H1 (cell line): ENCODE results near the gene TBCEL. TPM values are rescaled to one million over a fixed set of nuclear protein-coding genes. Genes with fewer than 3 reads are reported as not detected.

ENCODE experiments used
- ATF3 ChIP-seq: IDR thresholded peaks from 2 replicates; pipeline ENCODE4 v1.6.1; 2011; ENCODE audit warnings: low read depth, mild to moderate bottlenecking, low read length; ENCODE audit not compliant: insufficient read depth
- CHD7 ChIP-seq: fragments of 300-600 bp; sonication (generic); IDR thresholded peaks from 2 replicates; pipeline ENCODE4 v1.7.1; 2012; ENCODE audit warnings: low read length, moderate library complexity, mild to moderate bottlenecking, inconsistent platforms; ENCODE audit not compliant: insufficient replicate concordance
- NANOG ChIP-seq: IDR thresholded peaks from 2 replicates; pipeline ENCODE4 v1.6.1; 2011; ENCODE audit warnings: low read length, low read depth, mild to moderate bottlenecking, inconsistent platforms; ENCODE audit not compliant: insufficient read depth, poor library complexity, severe bottlenecking
- RAD21 ChIP-seq, 2 experiments: IDR thresholded peaks in 1 of 2; conservative IDR thresholded peaks in 1 of 2; 2 replicates each; pipeline ENCODE4 v1.6.1; 2011; ENCODE audit warnings: low read depth in 2 of 2, low read length in 2 of 2, improper control_type of control experiment in 1 of 2, inconsistent platforms in 1 of 2, mild to moderate bottlenecking in 1 of 2, moderate library complexity in 1 of 2
- RFX5 ChIP-seq: IDR thresholded peaks from 2 replicates; pipeline ENCODE4 v1.6.1; 2011; ENCODE audit warnings: low read depth, low read length, improper control_type of control experiment, borderline replicate concordance
- SRF ChIP-seq: IDR thresholded peaks from 2 replicates; pipeline ENCODE4 v1.6.1; 2011; ENCODE audit warnings: mild to moderate bottlenecking, low read depth, low read length, moderate library complexity
- SUZ12 ChIP-seq: fragments of 200-600 bp; sonication (generic); IDR thresholded peaks from 2 replicates; pipeline ENCODE4 v1.6.1; 2012; ENCODE audit warnings: mild to moderate bottlenecking, inconsistent platforms, low read length, moderate library complexity, mixed read lengths
- TAF7 ChIP-seq: optimal IDR thresholded peaks from 2 replicates; pipeline ENCODE3; 2011; ENCODE audit warnings: low read depth, mild to moderate bottlenecking, inconsistent platforms, low read length, moderate library complexity, borderline replicate concordance
- polyA plus RNA-seq, 7 experiments: library from polyadenylated mRNA; depleted of rRNA in 3 of 7; stranded (reverse) in 5 of 7; unstranded in 2 of 7; fragments of >200 nt in 5 of 7; fragments of 200-250 nt in 2 of 7; gene quantifications; 1 replicate in 5 of 7; 2 replicates in 1 of 7; 4 replicates in 1 of 7; pipeline versions ENCODE4 v1.2.1 to v1.2.3, GENCODE V29; 2011 to 2013; ENCODE audit warnings: missing spikeins in 2 of 7, mixed read lengths in 2 of 7
- total RNA-seq: library from RNA; stranded (reverse); fragmentation: NEBNext Ultra II Directional; extraction: Animal tissue kit (Norgen Biotek cat#: 25700); gene quantifications from 2 replicates; pipeline ENCODE4 v1.2.1, GENCODE V29; 2021

TBCEL gene
- total and polyA plus RNA-seq, 2 of the 8 experiments (the other 6 are each of a cell fraction or from before 2014, with no cell fraction given): 3.9 to 16.0 TPM

- TF ChIP-seq CHD7: no peak
- TF ChIP-seq TAF7: no peak
- TF ChIP-seq SUZ12: no peak
- TF ChIP-seq ATF3: no peak
- no peak for TF ChIP-seq NANOG
- TF ChIP-seq SRF: no peak
- no peak for TF ChIP-seq RFX5
- no peak for TF ChIP-seq RAD21 (IDR thresholded peaks at IDR 0.05 in 1 of 2, conservative IDR thresholded peaks at IDR 0.05 in 1 of 2; ENCODE audit: low read depth in 2 of 2, low read length in 2 of 2)
These were observed 34.0 kb downstream of the TBCEL start (continued) for GRCh38 chr11:121057922-121058321.
